GM18517 (cell line): ENCODE results near the gene PRLR.
A peak's percentile ranks its signal among the peaks of the same experiment; 100 is the strongest.

ENCODE experiments used
- ATAC-seq: cut with Tn5 transposase; IDR thresholded peaks from one replicate; pipeline ENCODE4 v1.9.1; 2021; ENCODE audit warnings: mild to moderate bottlenecking, moderate library complexity; ENCODE audit not compliant: unreplicated experiment

PRLR gene

GRCh38 chr5:35091704-35092103 is 138.6 kb downstream of the PRLR start:
- no peak for ATAC-seq

- ATAC-seq, result no peak
Observed at GRCh38 chr5:35089334-35090314, 140.7 kb downstream of the PRLR start.

GRCh38 chr5:35087991-35088390 is 142.3 kb downstream of the PRLR start:
- no peak for ATAC-seq

GRCh38 chr5:35083150-35083549 is 147.1 kb downstream of the PRLR start:
- no peak for ATAC-seq

DNA sequence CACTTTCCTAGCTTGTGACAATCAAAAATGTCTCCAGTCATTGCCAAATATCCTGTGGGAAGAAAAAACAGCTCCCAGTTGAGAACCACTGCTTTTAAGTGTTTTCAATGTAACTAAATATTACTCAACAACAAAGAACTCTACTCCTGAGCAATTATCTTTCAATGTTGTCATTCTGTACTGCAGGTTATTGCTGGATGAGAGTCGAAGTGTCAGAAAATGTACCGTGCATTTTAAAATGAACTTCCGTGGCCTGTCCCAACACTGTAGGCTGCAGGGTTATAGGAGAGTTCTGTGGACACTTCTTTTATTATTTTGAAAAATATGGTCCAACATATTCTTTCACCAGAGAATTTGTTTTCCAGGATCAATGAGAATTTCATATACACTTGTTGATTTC is 147.8 kb downstream of the PRLR start:
- ATAC-seq, result no peak

- ATAC-seq, result no peak
Observed at GRCh38 chr5:35081134-35081533, 149.2 kb downstream of the PRLR start.

DNA sequence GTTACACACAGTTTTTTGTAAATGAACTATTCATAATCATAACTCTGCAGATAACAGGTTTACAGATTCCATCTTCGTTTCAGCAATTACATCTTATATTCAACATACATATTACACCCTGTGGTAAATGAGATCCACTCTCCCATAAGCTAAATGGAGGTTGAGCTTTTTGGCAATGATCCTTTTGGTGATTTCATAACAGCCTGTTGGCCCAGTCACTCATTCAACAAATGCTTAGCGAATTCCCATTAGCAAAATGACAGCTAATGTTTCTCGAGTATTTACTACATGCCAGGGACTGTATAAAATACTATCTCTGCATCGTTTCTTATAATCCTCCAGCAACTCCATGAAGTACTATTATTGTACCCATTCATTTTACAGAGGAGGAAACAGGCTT is 157.1 kb downstream of the PRLR start:
- ATAC-seq, result no peak

DNA sequence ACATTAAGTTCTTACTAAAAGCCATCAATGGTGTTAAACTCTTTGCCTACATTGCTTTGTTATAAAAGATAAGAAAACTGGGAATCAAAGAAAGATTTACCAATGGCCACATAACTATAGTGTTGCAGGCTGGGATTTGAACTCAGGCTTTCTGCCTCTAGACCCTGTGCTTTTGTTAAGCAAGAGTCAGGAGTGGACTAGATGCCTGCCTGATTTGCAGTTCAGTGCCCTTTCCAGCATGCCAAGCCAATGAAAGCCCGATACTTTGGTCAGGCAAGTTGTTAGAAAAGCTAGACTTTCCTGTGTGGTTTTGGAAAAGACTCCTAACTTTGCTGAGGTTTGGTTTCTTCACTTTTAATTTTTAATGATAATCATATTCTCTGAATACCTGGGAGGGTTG is 161.1 kb downstream of the PRLR start:
- no peak for ATAC-seq

DNA sequence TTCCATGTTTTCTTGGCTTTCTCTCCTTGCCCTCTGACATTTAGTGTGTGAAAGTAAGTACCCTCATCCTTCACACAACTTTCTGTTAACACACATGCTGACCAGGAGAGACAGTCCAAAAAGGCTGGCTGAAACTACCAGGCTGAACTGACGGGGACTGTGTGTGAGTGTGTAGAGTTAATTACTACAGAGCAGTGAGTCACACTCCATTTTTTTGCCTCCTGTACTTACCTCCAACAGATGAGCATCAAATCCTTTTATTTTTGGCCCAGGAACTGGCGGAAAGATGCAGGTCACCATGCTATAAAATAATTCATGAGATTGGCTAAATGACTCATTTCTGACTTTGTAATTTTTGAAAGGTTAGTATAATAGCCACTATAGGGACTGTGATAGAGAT is 162.3 kb downstream of the PRLR start:
- ATAC-seq, result no peak

DNA sequence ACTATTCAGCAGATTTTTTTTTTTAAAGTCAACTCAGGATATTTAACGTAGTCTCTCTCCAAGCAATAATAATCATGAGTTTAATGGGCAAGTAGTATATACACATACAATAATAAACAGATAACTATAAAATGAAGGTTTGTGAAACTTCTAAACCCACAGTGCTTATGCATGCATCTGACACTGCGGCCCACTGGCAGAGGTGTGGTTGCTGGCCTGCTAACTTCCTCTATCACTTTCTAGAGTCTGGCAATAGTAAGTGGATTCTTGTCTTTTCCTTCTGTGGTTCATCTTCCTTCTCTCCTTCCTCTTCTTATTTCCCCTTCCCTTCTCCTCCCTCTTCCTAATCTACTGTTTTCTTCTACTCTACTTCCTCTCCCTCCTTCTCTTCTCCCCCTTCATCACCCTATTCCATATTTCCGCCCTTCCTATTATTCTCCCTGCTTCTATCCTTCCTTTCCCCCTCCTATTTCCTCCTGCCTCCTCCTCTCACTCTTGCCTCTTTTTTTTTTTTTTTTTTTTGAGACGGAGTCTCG is 164.0 kb downstream of the PRLR start:
- peak; percentile 90 for ATAC-seq

GRCh38 chr5:35063414-35063813 is 166.9 kb downstream of the PRLR start:
- ATAC-seq, result no peak

GRCh38 chr5:35061211-35061770 is 169.0 kb downstream of the PRLR start:
- ATAC-seq, result no peak

DNA sequence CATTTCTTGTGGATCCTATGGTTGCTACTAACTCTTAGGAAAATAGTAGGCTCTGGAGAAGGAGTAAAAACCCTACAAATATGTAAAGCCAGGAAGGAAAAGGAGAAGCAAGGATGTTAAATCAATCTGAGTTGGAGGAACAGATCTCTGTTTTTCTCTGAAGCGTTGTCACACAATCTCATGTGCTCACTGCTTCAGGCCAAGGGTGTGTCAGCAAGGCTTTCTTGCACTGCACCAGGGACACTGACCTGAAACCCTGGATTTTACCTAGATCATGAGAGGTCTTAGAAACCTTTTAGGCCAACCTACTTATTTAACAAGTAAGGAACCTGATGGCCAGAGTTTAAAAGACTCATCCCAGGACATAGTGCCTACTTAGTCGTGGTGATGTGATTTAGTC is 170.1 kb downstream of the PRLR start:
- no peak for ATAC-seq

- no peak for ATAC-seq
Observed at GRCh38 chr5:35059251-35059650, 171.0 kb downstream of the PRLR start.

GRCh38 chr5:35058374-35058788 is 171.9 kb downstream of the PRLR start:
- ATAC-seq, result peak; percentile 92

DNA sequence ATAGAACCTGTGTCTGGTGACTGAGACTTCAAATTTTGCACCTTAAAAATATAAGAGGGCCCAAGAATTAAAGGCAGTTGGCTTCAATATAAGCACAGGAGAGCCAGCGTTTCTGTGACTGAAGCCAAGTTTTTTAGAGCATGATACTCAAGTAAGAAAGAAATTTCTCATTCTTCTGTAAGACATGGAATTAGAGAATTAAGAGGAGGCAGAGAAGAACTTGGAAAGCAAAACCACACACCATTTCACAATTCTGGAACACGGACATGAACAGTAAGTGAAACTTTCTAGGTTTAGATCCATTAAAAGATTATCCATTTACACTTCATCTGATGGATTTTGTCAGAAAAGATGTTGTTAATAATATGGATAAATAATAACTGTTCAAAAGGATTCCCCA is 173.6 kb downstream of the PRLR start:
- ATAC-seq, result no peak

GRCh38 chr5:35052838-35053237 is 177.4 kb downstream of the PRLR start:
- ATAC-seq, result no peak

DNA sequence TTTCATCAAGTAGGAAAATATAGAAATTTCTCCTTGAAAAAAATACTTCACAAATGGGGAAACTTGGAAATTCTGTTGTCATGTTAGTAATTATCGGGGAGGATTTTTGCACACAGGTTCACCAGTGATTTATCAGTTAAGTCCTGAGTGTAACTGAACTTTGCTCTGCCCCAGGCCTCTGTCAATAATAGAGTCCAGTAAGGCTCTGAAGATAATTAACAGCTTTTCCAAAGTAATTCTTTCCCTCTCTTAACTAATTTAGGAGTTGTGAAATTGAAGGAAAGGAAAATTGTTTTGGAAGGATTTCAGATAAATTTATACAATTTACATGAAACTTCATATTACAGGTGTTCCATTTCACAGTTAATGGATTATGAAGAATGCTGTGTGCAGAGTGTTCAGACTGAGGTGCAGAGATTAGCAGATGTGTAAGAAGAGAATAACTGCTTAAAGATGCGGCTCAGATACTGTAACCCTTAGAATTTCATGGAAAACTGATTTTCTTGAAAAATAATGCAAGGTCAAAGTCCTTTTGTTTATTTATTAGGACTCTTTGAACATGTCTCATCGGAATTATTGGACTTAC is 179.7 kb downstream of the PRLR start:
- ATAC-seq, result no peak

GRCh38 chr5:35048910-35049309 is 181.4 kb downstream of the PRLR start:
- ATAC-seq, result no peak

DNA sequence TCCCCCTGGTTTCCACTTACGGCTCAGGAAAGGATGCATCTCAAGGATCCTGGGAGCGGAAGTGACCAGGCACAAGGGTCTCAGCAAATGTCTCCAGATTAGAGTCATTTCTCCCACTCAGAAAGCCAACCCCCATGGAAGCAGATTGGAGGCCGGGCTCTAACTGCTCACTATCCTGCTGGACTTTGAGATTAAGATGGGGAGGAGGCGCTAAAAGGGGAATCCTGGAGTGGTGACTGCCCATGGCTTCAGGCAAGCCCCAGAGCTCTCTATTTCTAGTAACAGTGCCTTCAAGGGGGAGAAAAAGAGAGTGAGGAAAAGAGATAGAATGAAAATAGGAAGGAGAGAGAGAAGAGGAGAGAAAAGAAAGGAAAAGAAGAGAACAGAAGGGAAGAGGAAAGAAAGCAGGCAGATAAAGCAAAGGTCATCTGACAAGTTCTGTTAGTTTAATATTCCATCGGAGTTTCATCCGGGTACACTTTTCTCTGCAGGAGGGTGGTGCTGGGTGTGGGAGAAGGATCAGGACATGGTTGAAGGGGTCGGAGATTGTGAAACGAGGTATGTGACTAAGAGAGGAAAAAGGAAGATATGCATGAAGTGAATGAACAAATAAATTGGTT is 182.4 kb downstream of the PRLR start, which contains the start of gene AGXT2:
Gene AGXT2 (minus strand): TSS at position 165 of the 620 bp plus-strand sequence. CDS start 57 bp downstream, at position 108.
- ATAC-seq, result no peak

DNA sequence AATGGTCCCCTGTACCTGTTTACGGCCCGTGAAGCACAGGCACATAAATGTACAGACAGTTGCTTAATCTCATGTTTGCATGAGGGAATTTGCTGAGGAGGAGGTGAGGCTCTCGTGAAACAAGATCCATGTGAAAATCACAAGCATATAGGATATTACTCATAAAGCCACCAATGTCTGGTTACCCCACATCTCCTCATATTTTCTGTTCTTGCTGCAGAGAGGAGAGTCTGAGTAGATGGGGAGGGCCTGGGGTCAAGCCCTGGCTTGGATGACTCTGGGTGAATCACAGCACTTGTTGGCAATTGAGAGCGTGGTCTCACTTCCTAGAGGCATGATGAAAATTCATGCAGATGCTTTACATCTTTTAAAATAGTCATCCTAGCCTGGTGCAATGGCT is 183.5 kb downstream of the PRLR start:
- no peak for ATAC-seq
